ENCODE results near the gene UNCX.
"Not testable (repeated sequence)": the region's sequence is repeated elsewhere in the genome, so short reads cannot be mapped to it uniquely, and the experiment has no call there.

UNCX gene

DNA sequence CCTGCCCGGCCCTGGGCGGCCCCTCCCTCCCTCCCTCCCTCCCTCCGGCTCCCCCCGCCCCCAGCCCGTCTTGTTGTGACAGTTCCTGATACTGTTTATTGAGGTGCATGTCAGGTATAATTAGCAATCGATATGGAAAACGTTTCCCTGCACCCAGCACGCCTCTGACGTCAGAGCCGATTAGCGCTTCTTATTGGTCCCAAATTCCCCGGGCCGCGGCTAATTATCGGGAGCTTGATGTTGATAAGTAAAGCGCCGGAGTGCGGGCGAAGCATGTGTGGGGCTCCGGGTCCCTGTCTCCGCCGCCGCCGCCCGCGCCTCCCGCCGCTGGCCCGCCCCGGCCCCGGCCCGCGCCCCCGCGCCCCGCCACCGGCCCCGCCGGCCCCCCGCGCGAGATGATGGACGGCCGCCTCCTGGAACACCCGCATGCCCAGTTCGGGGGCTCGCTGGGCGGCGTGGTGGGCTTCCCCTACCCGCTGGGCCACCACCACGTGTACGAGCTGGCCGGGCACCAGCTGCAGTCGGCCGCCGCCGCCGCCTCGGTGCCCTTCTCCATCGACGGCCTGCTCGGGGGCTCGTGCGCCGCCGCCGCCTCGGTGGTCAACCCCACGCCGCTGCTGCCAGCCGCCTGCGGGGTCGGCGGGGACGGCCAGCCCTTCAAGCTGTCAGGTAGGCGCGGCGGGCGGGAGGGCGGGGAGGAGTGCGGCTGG, at the start of gene UNCX:
UNCX (plus strand) TSS at position 250 of the 710 bp plus-strand sequence; CDS start at position 396, 146 bp downstream.
- DNase-seq (ENCODE audit: low read depth in 2 of 2): no peak

DNA sequence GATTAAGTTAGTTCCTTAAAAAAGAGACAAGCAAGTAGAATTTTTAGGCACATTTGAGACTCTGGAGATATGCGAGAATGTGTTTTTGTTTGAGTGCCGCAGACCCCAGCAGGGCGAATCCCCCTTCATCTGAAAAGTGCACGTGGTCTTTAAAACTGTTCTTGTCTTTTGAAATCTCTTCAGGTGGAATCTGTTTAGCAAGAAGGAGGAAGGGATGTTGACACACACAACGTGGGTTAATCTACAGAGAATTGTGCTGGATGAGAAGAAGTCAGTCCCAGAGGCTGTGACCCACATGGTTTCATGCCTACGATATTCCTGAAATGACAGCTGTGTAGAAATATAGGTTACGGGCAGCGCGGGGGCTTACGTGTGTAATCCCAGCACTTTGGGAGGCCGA, 45.5 kb upstream of the UNCX start:
- no peak for DNase-seq (ENCODE audit: low read depth in 2 of 2)

DNA sequence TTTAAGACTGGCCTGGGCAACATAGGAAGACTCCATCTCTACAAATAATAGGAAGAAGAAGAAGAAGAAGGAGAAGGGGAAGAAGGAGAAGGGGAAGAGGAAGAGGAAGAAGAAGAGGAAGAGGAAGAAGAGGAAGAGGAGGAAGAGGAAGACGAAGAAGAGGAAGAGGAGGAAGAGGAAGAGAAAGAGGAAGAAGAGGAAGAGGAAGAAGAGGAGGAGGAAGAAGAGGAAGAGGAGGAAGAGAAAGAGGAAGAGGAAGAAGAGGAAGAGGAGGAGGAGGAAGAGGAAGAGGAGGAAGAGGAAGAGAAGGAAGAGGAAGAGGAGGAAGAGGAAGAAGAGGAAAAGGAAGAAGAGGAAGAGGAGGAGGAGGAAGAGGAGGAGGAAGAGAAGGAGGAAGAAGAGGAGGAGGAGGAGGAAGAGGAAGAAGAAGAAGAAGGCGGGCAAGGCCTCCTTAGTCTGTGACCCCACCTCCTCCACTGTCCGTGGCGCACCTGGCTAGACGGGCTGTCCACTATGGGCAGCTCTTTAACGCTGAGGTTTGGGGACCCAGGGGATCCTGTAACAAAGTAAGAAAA, 43.9 kb upstream of the UNCX start:
- DNase-seq (ENCODE audit: low read depth in 2 of 2): no peak

DNA sequence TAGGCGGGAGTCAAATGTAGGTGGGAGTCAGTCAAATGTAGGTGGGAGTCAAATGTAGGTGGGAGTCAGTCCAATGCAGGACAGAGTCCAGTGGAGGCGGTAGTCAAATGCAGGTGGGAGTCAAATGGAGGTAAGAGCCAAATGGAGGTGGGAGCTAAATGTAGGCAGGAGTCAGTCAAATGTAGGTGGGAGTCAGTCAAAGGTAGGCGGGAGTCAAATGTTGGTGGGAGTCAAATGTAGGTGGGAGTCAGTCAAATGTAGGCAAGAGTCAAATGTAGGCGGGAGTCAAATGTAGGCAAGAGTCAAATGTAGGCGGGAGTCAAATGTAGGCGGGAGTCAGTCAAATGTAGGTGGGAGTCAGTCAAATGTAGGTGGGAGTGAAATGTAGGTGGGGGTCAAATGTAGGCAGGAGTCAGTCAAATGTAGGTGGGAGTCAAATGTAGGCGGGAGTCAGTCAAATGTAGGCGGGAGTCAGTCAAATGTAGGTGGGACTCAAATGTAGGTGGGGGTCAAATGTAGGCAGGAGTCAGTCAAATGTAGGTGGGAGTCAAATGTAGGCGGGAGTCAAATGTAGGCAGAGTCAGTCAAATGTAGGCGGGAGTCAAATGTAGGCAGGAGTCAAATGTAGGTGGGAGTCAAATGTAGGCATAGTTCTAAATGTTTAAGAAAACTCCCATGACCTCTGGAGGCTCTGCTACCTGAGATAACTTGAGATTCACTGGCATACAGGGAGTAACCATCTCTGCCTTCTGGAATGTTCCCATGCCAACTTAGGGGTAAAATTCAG, 42.5 kb upstream of the UNCX start:
- DNase-seq (ENCODE audit: low read depth in 2 of 2): no peak

DNA sequence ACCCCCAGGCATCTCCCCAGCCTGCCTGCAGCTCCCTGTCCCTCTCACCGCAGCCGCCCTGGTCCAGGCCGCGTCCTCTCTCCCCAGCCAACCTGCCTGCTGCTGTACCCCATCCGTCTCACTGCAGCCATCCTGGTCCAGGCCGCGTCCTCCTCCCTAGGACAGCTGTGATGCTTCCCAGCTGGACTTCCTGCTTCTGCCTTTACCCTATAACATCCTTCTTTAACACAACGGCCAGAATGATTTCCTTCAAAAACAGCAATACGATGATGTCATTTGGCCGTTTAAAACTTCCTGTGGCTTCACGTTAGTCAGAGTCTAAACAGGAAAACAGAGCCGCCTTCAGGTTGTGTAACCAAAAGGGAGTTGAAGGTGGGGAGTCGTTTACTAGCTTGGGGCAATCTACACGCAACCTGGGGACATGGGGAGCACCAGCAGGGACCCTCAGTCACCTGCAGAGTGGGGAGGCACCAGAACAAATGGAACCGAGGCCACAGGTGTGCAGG, 40.4 kb upstream of the UNCX start:
- DNase-seq (ENCODE audit: low read depth in 2 of 2): no peak

DNA sequence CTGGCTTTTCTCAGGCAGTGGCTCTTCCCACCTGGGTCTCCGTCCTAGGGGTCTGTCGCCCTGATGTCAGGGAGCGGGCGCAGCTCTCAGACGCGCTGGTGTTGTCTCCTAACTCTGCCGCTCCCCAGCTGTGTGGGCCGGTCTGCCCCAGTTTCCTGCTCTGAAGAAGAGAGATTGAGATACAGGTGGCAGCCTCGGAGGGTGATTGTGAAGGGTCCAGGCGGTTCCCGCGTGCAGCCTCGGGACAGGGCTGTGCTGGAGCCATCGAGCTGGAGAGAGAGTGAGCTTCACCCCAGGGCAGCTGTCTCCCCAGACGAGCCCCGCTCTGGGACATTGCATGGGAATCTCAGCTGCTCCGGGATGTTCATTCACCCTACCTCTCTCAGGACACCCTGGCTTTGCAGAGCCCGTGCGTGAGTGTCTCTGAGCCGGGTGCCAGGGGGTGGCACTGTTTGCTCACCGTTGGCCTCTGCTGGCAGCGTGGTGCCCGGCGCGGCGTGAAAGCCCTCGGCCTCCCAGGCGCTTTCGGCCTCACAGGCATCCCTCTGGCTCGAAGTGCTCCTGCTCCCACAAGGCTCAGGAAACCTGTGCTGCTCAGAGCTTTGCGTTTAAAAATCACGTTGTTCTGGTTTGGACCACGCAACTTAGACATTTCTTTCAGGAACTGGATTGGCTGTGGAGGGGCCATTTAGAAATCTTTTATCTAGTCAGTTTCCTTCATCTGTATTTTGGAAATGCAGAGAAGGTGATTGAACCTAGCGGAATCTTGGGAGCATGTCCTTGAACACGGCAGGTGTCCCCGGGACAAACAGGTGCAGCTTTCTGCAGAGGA, 38.9 kb upstream of the UNCX start:
- DNase-seq (ENCODE audit: low read depth in 2 of 2): no peak

DNA sequence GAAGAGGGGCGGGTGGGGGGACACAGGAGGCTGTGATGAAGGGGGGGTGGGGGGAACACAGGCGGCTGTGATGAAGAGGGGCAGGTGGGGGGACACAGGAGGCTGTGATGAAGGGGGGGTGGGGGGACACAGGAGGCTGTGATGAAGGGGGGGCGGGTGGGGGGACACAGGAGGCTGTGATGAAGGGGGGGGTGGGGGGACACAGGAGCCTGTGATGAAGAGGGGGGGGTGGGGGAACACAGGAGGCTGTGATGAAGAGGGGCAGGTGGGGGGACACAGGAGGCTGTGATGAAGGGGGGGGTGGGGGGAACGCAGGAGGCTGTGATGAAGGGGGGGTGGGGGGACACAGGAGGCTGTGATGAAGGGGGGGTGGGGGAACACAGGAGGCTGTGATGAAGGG, 36.2 kb upstream of the UNCX start:
- DNase-seq (ENCODE audit: low read depth in 2 of 2): not testable (repeated sequence)

DNA sequence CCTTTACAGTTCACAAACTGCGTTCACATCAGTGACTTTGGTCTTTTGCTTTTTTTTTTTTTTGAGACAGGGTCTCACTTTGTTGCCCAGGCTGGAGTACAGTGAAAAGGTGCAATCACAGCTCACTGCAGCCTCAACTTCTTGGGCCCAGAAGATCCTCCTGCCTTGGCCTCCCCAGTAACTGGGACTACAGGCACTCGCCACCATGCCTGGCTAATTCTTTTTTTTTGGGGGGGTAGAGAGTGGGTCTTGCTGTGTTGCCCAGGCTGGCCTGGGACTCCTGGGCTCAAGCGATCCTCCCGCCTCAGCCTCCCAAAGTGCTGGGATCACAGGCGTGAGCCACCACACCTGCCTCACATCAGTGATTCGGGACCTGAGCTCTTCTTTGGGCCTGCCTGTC, 35.7 kb upstream of the UNCX start:
- DNase-seq (ENCODE audit: low read depth in 2 of 2): no peak

DNA sequence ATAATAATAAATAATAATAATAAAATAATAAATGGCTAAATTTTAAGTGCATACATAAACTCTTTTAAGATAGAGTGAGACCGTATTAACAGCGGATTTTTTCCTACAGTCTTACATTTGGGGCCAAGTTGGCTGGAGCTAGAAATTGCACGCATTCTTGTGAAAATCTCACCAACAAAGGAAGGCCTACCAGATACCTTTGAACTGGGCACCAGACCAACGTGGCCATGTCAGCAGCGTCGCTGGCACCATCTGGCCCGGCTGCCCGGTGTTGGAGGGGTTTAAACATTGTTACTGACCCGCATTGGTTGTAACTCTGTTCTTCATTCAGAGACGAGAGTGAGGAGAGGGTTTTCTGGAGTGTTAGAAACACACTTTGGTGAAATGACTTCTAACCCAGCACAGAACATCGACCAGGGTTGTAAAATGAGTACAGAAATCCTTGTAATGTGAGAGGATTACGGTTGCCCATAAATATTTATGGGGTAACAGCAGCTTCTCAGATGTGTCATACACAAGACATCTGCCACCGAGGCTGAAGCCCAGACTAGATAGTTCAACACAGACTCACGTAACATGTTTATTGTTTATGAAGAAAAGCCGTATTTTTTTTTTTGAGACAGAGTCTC, 34.6 kb upstream of the UNCX start:
- DNase-seq (ENCODE audit: low read depth in 2 of 2): no peak

DNA sequence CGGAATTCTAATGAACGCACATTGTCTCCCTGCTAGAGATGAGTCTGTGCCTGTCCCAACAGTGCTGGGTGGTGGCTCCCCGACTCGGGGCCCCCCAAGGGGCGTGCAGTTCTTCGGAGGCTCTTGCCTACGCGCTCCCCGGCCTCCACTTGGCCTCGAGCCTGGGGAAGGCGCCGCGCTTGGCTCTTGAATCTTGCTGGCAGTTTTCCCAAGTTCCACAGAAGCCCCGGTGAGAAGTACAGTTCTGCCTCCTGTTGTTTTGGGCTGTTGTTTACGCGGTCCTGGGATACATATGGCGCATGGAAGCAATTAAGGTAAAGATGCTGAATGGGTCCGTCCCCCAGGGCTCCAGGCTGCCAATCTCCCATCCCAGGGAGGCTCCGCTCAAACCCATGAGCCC, 32.6 kb upstream of the UNCX start:
- no peak for DNase-seq (ENCODE audit: low read depth in 2 of 2)

DNA sequence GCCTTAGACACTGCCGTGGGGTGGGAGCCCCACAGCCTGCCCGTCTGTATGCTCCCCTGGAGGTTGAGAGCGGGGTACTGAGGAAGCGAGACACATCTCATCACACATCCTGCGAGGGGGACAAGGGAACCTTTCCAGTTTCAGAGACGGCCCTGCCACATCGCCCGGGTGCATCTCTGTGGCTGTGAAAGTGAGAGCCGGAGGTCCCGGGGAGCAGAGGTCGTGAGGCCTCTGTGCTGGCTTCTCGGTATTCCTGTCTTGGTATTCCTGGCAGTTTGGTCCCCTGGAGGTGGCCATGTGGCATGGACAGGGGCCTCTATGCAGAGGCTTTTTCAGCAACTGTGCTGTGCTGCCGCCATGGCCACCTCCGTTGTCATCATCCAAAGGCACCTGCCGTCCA, 30.8 kb upstream of the UNCX start:
- no peak for DNase-seq (ENCODE audit: low read depth in 2 of 2)

DNA sequence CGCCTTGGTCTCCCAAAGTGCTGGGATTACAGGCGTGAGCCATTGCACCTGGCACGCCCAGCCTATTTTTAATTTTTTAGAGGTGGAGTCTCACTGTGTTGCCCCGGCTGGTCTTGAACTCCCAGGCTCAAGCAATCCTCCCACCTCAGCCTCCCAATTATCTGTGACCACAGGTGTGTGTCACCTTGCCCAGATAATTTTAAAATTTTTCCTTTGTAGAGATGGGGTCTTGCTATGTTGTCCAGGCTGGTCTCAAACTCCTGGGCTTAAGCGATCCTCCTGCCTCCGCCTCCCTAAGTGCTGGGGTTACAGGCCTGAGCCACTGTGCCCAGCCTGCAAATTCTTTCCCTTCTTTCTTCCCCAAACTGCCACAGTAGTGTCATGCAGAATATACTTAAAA, 29.8 kb upstream of the UNCX start:
- not testable (repeated sequence) for DNase-seq (ENCODE audit: low read depth in 2 of 2)

DNA sequence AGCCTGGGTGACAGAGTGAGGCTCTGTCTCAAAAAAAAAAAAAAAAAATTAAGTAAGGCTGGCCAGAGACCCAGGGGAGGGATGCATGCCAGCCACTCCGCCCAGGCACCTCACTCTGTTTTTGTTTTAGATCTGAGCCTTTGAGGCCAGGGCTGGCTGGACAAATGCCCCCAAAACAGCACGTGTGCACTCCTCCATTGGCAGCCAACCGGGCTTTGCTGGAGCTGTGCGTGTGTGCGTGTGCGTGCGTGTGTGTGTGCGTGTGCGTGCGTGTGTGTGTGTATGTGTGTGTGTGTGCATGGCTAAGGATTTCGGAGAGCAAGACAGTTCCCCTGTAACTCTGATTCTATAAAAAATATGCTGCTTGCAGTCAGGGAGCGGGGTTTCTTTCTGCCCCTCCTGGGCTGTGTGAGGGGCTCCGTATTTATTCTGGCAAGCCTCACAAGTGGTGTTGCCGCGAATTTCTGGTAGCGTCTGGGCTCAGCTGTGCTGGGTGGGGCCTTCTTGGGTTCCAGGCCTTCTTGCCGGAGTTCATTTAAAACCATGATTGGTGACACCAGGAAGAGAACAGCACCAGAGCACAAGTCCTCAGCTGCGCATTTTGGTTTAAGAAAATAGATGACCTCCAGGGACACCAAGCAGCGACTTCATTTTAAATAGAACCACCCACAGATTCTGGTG, 28.1 kb upstream of the UNCX start:
- no peak for DNase-seq (ENCODE audit: low read depth in 2 of 2)

DNA sequence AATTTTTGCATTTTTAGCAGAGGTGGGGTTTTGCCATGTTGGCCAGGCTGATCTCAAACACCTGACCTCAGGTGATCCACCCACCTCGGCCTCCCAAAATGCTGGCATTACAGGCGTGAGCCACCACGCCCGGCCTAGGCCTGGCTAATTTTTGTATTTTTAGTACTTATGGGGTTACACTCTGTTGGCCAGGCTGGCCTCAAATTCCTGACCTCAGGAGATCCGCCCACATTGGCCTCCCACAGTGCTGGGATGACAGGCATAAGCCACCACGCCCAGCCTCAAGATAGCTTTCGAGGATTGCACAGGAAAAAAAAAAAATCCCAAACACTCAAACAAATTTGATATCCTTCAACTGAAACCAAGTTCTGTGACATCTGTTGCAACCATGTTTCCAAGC, 26.9 kb upstream of the UNCX start:
- not testable (repeated sequence) for DNase-seq (ENCODE audit: low read depth in 2 of 2)

DNA sequence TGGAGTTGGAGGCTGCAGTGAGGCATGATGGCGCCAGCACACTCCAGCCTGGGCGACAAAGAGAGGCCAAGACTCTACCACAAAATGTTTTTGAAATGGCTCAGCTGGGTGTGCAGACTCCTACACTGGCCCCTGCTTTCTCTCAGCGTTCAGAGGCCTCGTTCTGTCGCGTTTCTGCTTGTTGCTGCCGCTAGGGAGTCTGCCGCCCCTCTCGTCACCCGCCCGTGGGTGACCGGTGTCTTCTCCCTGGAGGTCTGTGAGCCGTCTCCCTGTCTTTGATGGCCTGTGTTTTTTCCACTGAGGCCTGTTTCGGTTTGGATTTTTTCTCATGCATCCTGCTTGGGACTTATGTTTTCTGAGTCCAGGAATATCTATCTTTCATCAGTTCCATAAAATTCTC, 23.6 kb upstream of the UNCX start:
- no peak for DNase-seq (ENCODE audit: low read depth in 2 of 2)

DNA sequence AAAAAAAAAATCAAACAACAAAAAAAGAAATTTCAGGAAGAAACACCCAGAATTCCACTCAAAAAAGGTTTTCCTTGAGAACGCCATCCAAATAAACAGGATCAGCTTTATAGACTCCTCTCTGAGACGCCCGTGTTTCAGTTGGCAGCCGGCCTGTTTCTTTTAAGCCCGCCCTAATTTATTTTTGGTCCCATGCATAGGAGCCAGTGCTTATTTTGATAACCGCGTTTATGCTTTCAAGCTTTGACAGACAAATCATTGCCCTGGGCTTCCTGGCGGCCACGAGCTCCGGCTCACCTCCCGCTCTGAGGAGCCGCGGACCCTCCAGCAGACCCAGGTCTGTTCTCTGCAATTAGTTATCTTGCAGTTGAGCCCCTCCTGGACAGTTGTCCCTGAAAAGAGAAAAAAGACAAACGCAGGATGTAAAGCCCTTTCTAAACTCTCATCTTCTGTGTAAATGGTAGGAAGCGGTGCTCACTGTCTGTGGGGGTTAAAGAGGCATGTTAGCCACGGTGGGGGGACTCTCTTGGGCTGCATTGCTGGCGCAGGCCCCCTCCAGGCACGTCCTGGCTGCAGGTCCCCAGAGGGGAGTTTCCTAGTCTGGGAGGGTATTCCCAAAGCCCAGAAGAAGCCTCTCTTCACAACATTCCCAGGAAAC, 22.2 kb upstream of the UNCX start:
- DNase-seq (ENCODE audit: low read depth in 2 of 2): no peak

DNA sequence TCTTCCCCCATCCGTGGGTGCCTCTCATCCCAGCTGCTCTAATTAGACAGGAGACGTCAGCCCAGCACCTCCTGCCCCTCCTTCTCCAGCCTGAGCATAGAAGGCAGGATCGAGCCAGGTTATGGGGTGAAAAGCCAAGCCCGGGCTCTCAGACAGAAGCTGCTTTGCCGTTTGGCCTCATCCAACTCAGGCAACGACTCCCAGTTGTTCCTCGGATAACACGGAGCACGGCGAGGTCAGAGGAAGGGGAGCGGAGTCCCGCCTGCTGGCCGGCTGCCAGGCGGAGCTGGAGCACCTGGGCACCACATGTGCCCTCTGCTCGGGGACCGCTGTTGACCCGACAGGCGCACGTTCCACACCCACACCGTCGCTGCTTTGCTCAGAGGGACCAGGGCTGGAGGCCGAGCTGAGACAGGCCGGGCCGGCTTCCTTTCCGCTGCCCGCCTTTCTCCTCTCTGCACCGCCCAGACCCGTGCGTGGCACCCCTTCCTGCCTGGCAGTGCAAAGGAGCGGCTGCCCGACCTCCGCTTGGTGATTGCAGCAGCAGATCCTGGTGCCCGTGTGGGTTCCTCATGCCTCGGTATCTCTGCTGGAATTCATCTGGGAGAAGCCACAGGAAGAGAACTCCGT, 21.6 kb upstream of the UNCX start:
- DNase-seq (ENCODE audit: low read depth in 2 of 2): no peak

DNA sequence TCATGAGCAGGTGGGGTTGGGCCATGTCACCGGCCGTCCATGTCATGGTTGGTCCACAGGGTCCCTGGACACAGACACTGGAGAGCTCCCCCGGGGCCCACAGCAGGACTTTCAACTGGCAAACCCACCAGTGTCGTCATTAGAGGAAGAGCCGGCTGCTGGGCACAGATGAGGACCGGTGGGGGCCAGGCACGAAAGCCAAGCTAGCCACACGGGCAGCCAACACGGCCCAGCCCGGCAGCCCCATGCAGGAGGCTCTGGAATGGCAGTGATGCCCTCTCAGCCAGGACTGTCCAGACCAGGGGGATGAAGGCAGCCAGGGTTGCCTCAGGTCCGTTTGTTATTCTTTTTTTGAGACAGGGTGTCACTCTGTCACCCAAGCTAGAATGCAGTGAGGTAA, 21.1 kb upstream of the UNCX start:
- DNase-seq (ENCODE audit: low read depth in 2 of 2): no peak

DNA sequence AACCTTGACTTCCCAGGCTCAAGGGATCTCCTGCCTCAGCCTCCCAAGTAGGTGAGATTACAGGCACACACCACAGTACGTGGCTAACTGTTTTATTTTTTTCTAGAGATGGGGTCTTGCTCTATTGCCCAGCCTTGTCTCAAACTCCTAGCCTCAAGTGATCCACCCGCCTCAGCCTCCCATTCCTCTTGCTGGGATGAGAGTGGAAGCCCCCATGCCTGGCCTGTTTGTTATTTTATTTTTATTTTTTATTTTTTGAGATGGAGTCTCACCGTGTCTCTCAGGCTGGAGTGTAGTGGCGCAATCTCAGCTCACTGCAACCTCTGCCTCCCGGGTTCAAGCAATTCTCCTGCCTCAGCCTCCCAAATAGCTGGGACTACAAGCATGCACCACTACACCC, 20.6 kb upstream of the UNCX start:
- not testable (repeated sequence) for DNase-seq (ENCODE audit: low read depth in 2 of 2)

DNA sequence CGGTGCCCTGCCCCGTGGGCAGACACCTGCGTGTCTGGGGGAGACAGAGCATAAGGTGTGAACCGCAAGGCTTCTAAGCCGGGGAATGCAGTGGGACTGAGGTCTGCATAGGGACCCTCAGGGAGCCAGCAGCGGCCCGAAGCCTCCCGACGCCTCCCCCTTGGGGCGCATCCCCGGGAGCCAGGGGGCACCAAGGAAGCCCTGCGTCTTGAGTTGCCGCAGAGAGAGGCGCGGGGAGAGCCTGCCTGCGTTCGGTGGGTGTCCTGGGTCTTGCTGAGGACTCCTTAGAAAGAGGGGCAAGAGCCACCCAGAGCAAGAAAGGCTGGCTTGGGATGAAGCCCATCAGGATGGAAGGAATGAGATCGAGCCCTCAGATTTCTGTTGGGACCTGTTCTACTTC, 18.2 kb upstream of the UNCX start:
- no peak for DNase-seq (ENCODE audit: low read depth in 2 of 2)
